ENCODE measurements around the gene DEDD2. TPM values are rescaled to one million over a fixed set of nuclear protein-coding genes. Genes with fewer than 3 reads are reported as not detected.

The DEDD2 gene
- polyA plus RNA-seq, 1 of the 3 experiments (the other 2 are of a cell fraction) = 30.2 TPM

GRCh38 chr19:42216653-42217519 lies 591 bp downstream of the DEDD2 start:
- Histone ChIP-seq H2AFZ (ENCODE audit: low read depth) (peak overlapping the region; percentile 77), H3K27me3 (ENCODE audit: insufficient read depth) (no peaks in the 10 kb centered on the region), H3K9me2 (no peaks in the 10 kb centered on the region), H3K79me2 (ENCODE audit: insufficient read depth) (peaks cover 87% of the 10 kb centered on the region), H3K9me3 (no peaks in the 10 kb centered on the region), H3F3A (replicated peaks; ENCODE audit: insufficient read depth) (peaks cover 12% of the 10 kb centered on the region), H3K4me3 (ENCODE audit: low read depth in 2 of 2, low read length in 1 of 2) (peak overlapping the region; percentile 80 to 99), H3K27ac (ENCODE audit: low read depth in 2 of 2, low read length in 1 of 2) (peak overlapping the region; percentile 77 to 90; a peak in 3 of 4 replicates), H3K9ac (peak overlapping the region; percentile 77), H3K36me3 (replicated peaks in 1 of 2; ENCODE audit: control insufficient read depth in 1 of 2, insufficient read depth in 2 of 2, low read length in 1 of 2) (peaks cover 14 to 18% of the 10 kb centered on the region in 2 experiments), H4K20me1 (ENCODE audit: insufficient read depth) (no peaks in the 10 kb centered on the region), H3K4me1 (ENCODE audit: control insufficient read depth in 1 of 2, insufficient read depth in 2 of 2, low read depth in 1 of 2, low read length in 1 of 2) (peaks cover 9 to 28% of the 10 kb centered on the region in 2 experiments; a peak in 2 of 4 replicates), H3K4me2 (peak overlapping the region; percentile 89)
- 12% methylated on average over 62 of the region's 79 CpGs for WGBS (ENCODE audit: low lambda C conversion rate)
- CTCF ChIA-PET = interaction anchor here (0.7 to 1.8 kb wide), 7 partner anchors 23 to 115 kb away, joined by 3 to 5 read pairs (median 3); no protein-coding TSS in a partner anchor
- POLR2A ChIA-PET = interaction anchor here (1.0 to 1.2 kb wide), 2 partner anchors 11 to 17 kb away, joined by 3 read pairs; no protein-coding TSS in a partner anchor
- DNase-seq = peak; percentile 86
- TF ChIP-seq RAD21 (IDR thresholded peaks at IDR 0.05; ENCODE audit: low read length) = no peak

GRCh38 chr19:42214810-42215485 lies 2.5 kb downstream of the DEDD2 start:
- Histone ChIP-seq H4K20me1 (ENCODE audit: insufficient read depth) (no peaks in the 10 kb centered on the region), H3K9me2 (no peaks in the 10 kb centered on the region), H3K27me3 (ENCODE audit: insufficient read depth) (no peaks in the 10 kb centered on the region), H3K79me2 (ENCODE audit: insufficient read depth) (peaks cover 70% of the 10 kb centered on the region), H3K9me3 (no peaks in the 10 kb centered on the region), H2AFZ (ENCODE audit: low read depth) (no peak overlapping the region), H3K4me1 (ENCODE audit: control insufficient read depth in 1 of 2, insufficient read depth in 2 of 2, low read depth in 1 of 2, low read length in 1 of 2) (peaks cover 5 to 21% of the 10 kb centered on the region in 2 experiments; a peak in 2 of 4 replicates), H3K9ac (no peak overlapping the region), H3K36me3 (replicated peaks in 1 of 2; ENCODE audit: control insufficient read depth in 1 of 2, insufficient read depth in 2 of 2, low read length in 1 of 2) (peaks cover 14 to 19% of the 10 kb centered on the region in 2 experiments), H3K4me2 (no peak overlapping the region), H3K27ac (ENCODE audit: low read depth in 2 of 2, low read length in 1 of 2) (no peak overlapping the region), H3K4me3 (ENCODE audit: low read depth in 2 of 2, low read length in 1 of 2) (no peak overlapping the region), H3F3A (replicated peaks; ENCODE audit: insufficient read depth) (peaks cover 12% of the 10 kb centered on the region)
- DNase-seq = no peak
- TF ChIP-seq CTCF (IDR thresholded peaks at IDR 0.05) (no peak), TAF1 (IDR thresholded peaks at IDR 0.05; ENCODE audit: borderline replicate concordance, low read depth, low read length) (no peak), JUND (IDR thresholded peaks at IDR 0.05) (no peak), EP300 (IDR thresholded peaks at IDR 0.05; ENCODE audit: borderline replicate concordance in 1 of 2, low read depth in 1 of 2, low read length in 1 of 2) (no peak), MAX (IDR thresholded peaks at IDR 0.05; ENCODE audit: low read depth) (no peak), ELF1 (IDR thresholded peaks at IDR 0.05) (no peak), RFX5 (IDR thresholded peaks at IDR 0.05; ENCODE audit: low read length) (no peak), YY1 (IDR thresholded peaks at IDR 0.05; ENCODE audit: low read depth) (no peak), IRF3 (IDR thresholded peaks at IDR 0.05; ENCODE audit: low read depth, low read length) (no peak), POLR2AphosphoS5 (IDR thresholded peaks at IDR 0.05; ENCODE audit: low read depth, low read length) (no peak), MEF2A (IDR thresholded peaks at IDR 0.05; ENCODE audit: borderline replicate concordance, low read depth) (no peak), RAD21 (IDR thresholded peaks at IDR 0.05; ENCODE audit: low read length) (no peak), GATA2 (CRISPR knock-in tag; IDR thresholded peaks at IDR 0.05) (no peak)
- CTCF ChIA-PET = interaction anchor here (0.9 to 1.9 kb wide), 4 partner anchors 29 to 107 kb away, joined by 3 to 10 read pairs (median 4); partner anchors contain the start of gene POU2F2
- WGBS (ENCODE audit: low lambda C conversion rate) = 87% methylated on average over 11 of the region's 11 CpGs
- POLR2A ChIA-PET = interaction anchor here (0.7 to 0.8 kb wide), 2 partner anchors 66 to 107 kb away, joined by 3 read pairs; no protein-coding TSS in a partner anchor
